ENCODE measurements around the gene C5orf63. TPM values are rescaled to one million over a fixed set of nuclear protein-coding genes. Genes with fewer than 3 reads are reported as not detected.

C5orf63 gene
- total and polyA plus RNA-seq, 2 of the 13 experiments (the other 11 are each of a cell fraction or from before 2014, with no cell fraction given), result 7.9 to 8.8 TPM

DNA sequence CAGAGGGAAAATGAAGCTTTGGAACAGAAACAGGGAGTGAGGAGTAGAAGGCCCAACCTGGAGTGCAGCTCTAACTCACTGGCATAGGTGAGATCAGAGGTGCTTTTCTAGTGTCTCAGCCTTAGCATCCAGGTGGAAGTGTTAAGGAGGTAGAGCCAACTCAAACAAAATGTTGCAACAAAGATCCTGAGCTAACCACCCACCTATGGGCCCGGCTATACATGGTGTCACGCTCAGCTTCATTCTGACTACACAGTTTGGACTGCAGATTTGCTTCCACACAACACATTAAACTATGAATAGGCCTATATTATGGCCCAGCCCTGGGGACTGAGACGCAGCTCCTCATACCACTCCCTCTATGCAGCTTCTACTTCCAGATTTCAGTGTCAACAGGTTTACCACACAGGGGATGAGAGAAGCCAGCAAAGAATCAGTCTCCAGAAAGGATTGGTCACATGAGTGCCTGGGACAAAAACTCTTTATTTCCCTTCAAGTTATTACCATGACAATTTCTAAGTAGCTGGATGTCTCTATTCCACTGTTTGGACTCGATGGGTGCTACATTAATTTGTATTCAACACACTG lies 9.0 kb downstream of the C5orf63 start (continued):
- TF ChIP-seq, protein P1, sequence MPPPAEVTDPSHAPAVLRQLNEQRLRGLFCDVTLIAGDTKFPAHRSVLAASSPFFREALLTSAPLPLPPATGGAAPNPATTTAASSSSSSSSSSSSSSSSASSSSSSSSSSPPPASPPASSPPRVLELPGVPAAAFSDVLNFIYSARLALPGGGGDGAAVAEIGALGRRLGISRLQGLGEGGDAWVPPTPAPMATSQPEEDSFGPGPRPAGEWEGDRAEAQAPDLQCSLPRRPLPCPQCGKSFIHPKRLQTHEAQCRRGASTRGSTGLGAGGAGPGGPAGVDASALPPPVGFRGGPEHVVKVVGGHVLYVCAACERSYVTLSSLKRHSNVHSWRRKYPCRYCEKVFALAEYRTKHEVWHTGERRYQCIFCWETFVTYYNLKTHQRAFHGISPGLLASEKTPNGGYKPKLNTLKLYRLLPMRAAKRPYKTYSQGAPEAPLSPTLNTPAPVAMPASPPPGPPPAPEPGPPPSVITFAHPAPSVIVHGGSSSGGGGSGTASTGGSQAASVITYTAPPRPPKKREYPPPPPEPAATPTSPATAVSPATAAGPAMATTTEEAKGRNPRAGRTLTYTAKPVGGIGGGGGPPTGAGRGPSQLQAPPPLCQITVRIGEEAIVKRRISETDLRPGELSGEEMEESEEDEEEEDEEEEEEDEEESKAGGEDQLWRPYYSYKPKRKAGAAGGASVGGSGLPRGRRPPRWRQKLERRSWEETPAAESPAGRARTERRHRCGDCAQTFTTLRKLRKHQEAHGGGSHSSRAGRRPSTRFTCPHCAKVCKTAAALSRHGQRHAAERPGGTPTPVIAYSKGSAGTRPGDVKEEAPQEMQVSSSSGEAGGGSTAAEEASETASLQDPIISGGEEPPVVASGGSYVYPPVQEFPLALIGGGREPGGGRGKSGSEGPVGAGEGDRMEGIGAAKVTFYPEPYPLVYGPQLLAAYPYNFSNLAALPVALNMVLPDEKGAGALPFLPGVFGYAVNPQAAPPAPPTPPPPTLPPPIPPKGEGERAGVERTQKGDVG (CRISPR knock-in tag; IDR thresholded peaks at IDR 0.05; ENCODE audit: borderline replicate concordance), result no peak
- no peak for TF ChIP-seq SIN3B (IDR thresholded peaks at IDR 0.05; ENCODE audit: low read length)
- TF ChIP-seq ZNF501 (CRISPR knock-in tag; IDR thresholded peaks at IDR 0.05), result no peak
- no peak for TF ChIP-seq ZNF136 (CRISPR knock-in tag; IDR thresholded peaks at IDR 0.05; ENCODE audit: low read depth)

DNA sequence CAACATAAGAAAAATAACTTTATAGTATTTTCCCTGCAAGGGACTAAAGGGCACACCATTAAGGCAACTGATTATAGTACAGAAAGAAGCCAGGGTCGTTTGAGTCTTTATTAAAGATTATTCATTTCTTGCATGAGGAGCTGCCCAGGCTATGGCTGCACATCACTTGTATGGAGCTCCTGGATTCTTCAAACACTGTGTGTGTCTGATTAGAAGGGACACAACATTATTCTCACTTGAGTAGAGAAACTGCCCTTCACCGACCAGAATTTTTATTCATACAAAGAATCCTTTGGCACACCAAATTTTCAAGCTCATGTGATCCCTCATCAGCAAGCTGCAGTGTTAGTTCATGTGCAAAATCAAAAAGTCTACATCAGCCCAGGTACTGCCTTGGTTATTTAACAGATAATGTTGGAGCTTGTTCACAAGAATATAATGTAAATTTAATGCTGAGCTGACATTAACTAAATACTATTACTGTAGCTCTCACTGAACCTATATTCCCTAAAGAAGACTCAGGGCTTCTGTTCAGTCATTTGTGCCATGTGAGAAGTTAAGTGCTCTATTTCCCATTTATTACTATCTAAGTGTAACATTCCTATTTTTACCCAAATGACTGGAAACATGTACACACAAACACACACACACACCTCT lies 9.9 kb downstream of the C5orf63 start:
- Histone ChIP-seq H3K4me1 (ENCODE audit: insufficient read depth, low read length) (no peaks in the 10 kb centered on the region), H3K9me3 (ENCODE audit: low read length) (no peaks in the 10 kb centered on the region), H3K4me2 (ENCODE audit: low read depth, low read length) (no peak overlapping the region), H3K79me2 (ENCODE audit: insufficient read depth, low read length) (no peaks in the 10 kb centered on the region), H3K36me3 (replicated peaks in 1 of 2; ENCODE audit: control insufficient read depth in 1 of 2, insufficient read depth in 2 of 2, low read length in 2 of 2) (no peaks in the 10 kb centered on the region), H2AFZ (ENCODE audit: low read length) (no peak overlapping the region), H3K9ac (ENCODE audit: insufficient read depth, low read depth, low read length) (no peak overlapping the region), H3K27ac (ENCODE audit: extremely low read length, insufficient read depth, low read length) (no peak overlapping the region), H4K20me1 (ENCODE audit: insufficient read depth, low read length) (no peaks in the 10 kb centered on the region), H3K27me3 (ENCODE audit: control insufficient read depth in 1 of 2, insufficient read depth in 2 of 2, low read length in 2 of 2) (no peaks in the 10 kb centered on the region), H3K4me3 (replicated peaks in 1 of 3; ENCODE audit: insufficient read depth in 1 of 3, low read depth in 2 of 3, low read length in 3 of 3) (no peak overlapping the region)
- intact Hi-C loops (cut with micrococcal nuclease; ENCODE audit: unreplicated experiment), result no loop called here
- no peak for ATAC-seq
- CTCF ChIA-PET (ENCODE audit: low intra/inter-chr PET ratio, low total read pairs), result no interaction called here
- BruUV-seq (replicated peaks), result no TSS peak
- no peak for DNase-seq (ENCODE audit: low spot score)
- POLR2A ChIA-PET, result interaction anchor here (1.8 kb wide), 1 partner anchor 9 kb away, joined by 9 read pairs; the partner anchor contains the start of gene C5orf63
- TF ChIP-seq MAFF (IDR thresholded peaks at IDR 0.05; ENCODE audit: low read depth, low read length) (peak; percentile 70; the same call in 1 of the 2 replicates), ZIK1 (CRISPR knock-in tag; IDR thresholded peaks at IDR 0.05; ENCODE audit: borderline replicate concordance, low read depth) (no peak), MAFK (conservative IDR thresholded peaks at IDR 0.05 in 1 of 2, IDR thresholded peaks at IDR 0.05 in 1 of 2; ENCODE audit: low read length in 2 of 2) (peak in 1 of 2 experiments; percentile 77; a peak in 3 of 4 replicates)
- TF ChIP-seq, protein P1 (CRISPR knock-in tag; IDR thresholded peaks at IDR 0.05; ENCODE audit: borderline replicate concordance), result no peak
- no peak for FAIRE-seq
- in situ Hi-C loops (cut with HindIII; ENCODE audit: extremely low pct_ligation_motif_present, low pct_unique_long_range_greater_than_20kb), result no loop called here
- whole genome bisulfite sequencing (ENCODE audit: low lambda C conversion rate), result 55% methylated on average over 2 of the region's 2 CpGs
